GM19025 (cell line): ENCODE data around the gene FAM43A.

Experiments
- ATAC-seq: cut with Tn5 transposase; IDR thresholded peaks from one replicate; pipeline ENCODE4 v1.9.1; 2021; ENCODE audit warnings: mild to moderate bottlenecking, low read depth, moderate library complexity; ENCODE audit not compliant: unreplicated experiment

FAM43A gene

DNA sequence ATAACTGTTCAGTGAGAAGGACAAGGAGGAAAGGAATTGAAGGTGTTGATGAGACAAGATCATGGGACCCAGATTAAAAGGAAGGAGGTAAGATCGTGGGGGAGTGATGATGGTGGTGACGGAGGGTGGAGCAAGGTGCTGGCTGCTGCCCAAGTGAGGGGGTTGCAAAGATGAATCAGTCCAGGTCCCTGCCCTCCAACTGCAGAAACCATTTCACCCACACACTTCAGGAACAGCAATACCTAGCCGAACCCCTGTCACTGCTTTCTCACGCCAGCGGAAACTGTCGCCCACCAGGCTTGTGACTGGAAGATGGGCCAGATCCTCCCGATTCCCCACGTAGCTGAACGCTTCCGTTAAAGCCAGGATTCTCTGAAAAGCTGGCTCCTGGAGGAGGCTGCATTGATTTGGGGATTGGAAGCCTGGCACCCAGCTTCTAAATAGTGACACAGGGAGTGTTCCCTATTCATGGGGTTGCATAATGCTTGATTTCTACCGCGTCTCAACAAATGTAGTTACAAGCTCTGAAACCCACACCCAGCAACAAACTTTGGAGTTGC lies 10.5 kb upstream of the FAM43A start:
- no peak for ATAC-seq

DNA sequence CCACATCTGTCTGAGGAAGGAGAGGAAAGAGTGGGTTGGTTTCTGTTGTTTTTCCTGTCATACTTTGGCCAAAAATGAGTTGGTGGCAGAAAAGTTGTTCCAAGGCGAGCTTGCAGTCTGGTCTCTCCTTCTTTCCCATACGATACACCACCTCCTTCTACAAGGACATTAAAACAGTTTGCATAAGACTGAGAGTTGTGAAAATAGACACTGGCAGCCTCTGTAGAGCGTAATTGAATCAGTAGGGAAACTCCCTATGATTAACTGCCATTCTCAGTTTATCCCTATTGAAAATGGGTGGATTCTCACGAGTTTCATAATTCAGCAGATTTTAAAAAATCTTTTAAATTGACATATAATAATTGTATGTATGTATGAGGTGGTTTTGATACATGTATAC lies 10.0 kb upstream of the FAM43A start:
- no peak for ATAC-seq

DNA sequence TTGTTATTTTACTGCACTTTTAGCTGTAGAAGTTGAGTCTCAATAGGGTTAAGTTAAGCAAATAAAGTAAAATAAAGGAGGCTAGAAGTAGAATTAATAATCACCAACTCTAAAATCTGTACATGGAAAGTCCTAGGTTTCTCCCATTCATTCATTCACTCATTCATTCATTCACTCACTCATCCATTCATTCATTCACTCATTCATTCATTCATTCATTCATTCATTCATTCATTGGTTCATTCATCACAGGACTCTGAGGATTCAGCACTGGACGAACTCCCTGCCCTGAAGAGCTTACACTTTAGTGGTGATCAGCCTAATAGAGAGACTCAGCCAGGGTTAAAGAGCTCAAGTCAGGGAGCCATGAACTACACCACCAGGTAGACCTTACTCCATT lies 9.2 kb upstream of the FAM43A start:
- ATAC-seq = no peak

DNA sequence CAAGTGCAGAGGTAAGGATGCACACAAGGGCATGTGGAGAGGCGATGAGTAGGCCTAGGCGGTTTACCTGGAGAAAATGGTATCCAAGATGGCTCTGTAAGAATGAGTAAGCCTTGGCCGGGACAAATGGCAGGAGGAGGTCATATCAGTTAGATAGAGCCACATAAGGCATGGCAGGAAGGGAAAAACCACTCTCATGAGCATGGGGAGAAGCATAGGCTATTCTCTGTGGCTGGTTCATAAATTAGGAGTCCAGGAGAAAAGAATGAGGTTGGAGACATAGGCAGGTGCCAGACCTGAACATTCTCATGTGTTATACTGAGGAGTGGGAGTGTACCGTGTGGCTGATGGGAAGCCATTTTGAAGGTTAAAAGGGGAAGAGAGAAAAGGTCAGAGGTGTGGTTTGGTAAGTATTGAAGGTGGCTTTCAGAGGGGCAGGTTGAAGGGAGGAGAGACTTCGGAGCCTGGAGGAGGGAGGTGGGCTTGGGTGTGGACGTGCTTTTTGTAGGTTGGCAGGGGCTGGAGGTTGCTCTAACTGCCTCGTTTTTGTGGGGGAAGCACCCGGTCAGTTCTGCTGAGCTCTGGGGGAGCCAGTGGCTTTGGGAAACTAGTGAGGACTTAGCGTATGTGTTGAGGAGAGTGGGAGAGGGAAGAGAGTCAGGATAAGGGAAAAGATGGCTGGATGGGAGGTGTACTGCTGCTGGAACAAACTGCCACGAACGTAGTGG lies 4.6 kb upstream of the FAM43A start:
- no peak for ATAC-seq

DNA sequence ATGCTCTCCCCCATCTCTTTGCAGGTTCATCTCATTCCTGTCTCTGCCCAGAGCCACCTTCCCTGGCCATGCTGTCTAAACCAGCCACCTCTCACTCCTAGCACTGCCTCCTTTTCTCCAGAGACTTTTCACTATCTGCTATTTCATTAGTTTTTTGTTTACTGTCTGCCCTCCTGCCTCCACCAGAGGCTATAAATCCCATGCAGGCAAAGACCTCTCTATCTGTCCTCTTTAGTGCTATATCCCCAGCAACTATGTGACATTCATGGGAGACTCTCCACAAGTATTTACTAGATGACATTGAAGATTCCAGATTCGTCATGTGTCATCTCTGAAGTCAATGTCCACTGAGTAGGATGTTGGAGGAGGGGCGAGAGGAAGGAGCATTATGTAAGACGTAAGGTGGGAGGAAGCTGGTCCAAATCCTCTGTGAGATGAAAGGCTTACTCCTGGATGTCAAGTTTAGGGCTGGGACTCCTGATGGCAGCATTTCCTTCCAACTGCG lies 3.4 kb upstream of the FAM43A start:
- ATAC-seq = no peak

DNA sequence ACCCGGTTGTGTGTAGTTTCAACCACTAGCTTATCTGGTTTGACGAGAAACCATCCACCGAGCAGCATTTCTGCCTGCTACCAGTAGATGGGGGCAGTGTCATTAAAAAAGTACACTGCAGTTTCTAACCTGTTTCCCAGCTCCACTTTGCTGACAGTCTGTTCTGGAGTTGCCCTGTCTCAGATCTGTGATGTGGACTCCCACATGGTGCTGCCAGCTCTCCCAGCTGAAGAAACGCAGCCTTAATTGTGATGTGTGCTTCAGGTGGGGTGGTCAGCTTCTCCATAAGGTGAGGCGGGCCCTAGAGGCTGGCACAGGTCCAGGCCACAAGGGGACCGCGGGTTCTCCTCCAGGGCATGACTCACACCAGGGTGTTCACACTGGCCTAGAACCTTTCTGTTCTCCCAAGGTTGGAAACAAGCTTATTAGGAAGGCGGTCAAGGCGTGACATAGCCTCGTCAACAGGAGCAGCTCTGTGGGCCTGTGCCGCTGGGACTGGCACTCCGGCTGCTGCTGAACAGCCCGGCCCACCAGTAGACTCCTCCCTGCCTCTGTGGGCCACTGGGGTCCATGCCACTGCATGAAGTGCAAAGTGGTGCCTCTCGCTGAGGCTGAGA lies 2.9 kb upstream of the FAM43A start:
- ATAC-seq = no peak

DNA sequence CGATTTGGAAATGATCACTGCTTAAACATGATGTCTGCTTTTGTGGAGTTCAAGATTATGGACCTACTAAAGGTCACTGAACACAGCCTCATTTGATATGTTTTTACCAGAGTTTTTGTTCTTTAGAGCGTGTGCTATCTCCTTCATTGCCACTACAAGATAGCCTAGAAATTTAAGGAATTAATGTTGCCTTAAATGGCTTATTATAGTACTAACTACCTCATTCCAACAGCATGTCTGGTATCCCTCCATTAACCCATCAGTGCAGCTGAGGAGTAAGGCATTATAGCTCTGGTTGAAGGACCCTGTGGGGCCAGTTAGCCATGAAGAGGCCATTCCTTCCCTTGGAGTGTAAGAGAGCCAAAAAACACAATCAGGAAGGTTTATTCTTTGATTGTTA lies 2.3 kb upstream of the FAM43A start:
- ATAC-seq = no peak

DNA sequence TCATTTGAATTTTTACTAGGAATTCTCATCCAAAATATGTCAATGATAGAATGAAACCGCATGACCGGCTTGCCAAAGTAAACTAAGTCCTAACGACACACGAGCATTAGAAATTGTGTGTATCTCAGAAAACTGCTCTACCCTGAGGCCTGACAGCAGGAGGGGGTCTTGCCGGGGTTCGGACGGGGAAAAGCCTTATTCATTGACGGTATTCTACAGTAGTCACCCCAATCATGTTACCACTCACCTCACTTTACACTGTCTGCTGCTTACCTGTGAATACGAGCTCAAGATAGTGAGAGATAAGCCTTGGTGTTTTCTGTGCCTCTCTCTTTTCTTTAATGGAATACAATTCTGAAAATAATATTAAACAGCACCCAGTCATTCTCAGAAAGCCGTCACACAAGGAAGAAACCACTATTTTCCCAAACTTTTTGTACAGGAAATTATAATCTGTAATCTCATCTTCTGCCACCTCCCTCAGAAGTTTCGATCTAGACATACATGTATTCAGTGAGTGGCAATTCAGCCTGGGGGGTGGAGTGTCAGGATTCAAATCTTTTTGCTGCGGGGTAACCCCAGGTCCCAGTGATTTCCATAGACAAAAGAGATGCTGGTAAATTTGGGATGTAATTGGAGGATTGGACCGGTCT lies 492 bp upstream of the FAM43A start:
- peak; percentile 4 for ATAC-seq

DNA sequence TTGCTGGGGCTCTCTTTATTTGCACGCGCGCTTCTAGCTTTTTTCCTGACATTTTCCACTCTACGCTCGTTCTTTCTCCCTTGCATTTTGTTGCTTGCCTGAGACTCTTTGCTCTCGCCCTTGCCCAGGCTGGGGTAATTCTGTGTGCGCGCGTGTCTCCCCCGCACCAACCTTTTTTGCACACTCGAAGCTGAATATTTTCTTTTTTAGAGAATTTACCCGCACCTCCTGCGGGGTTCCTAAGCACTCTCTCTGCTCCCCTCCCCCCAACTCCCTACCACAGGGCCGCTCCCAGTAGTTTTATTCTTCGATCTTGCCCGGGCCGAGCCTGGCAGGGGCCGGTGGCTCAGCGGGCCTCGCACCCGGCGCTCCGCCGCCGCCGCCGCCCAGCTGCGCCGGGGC lies 732 bp downstream of the FAM43A start:
- ATAC-seq = no peak

DNA sequence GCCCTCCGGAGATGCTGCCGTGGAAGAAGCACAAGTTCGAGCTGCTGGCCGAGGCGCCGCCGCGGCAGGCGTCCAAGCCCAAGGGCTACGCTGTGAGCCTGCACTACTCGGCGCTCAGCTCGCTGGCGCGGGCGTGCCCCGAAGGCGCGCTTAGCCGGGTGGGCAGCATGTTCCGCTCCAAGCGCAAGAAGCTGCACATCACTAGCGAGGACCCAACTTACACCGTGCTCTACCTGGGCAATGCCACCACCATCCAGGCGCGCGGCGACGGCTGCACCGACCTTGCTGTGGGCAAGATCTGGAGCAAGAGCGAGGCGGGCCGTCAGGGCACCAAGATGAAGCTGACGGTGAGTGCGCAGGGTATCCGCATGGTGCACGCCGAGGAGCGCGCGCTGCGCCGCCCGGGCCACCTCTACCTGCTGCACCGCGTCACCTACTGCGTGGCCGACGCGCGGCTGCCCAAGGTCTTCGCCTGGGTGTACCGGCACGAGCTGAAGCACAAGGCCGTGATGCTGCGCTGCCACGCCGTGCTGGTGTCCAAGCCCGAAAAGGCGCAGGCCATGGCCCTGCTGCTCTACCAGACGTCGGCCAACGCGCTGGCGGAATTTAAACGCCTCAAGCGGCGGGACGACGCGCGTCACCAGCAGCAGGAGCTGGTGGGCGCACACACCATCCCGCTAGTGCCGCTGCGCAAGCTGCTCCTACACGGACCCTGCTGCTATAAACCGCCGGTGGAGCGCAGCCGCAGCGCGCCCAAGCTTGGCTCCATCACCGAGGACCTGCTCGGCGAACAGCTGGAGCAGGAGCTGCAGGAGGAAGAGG lies 1.3 kb downstream of the FAM43A start:
- no peak for ATAC-seq

DNA sequence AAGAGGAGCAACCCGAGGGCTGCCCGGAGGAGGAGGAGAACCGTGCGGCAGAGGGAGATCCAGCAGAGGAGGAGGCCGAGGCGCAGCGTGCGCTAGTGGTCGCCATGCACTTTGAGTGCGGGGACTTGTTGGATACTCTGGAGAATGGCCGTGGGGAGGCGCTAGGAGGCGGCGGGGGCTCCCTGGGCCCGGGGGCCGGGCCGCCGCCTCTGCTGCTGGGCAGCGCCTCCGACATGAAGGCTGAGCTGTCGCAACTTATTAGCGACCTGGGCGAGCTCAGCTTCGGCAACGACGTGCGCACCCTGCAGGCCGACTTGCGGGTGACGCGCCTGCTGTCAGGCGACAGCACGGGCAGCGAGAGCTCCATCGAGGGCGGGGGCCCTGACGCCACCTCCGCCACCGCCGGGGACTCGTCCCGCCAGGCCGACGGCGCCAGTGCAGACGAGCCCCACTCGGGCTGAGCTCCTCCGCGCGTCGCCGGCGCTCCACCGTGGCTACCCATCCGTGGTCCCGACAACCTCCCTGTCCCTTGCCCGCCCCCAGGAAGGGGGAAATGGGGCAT lies 2.0 kb downstream of the FAM43A start:
- ATAC-seq = no peak

DNA sequence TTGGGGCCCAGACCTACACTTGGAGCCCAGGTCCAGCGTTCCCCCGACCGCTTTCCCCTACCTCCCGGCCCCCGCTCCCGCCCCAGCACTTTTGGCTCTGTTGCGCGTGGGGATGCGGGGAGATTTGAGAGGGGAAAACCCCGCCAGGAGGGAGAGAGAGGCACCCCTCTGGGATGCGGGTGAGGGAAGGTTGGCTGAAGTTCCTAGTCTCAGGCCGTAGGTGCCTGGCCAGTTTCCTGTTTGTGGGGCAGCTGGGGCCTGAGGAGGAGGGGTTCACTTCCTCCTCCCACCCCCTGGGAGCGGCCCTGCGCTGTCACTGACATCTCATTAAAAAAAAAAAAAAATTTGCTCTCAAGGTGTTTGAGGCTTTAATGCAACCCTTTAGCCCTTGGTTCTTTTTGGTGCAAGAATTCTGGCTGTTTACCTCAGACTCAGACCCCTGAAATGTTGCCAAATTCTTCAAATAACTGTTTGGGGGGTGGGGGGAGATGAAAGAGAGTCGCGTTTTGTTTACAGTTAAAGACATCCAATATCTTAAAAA lies 2.6 kb downstream of the FAM43A start:
- no peak for ATAC-seq

DNA sequence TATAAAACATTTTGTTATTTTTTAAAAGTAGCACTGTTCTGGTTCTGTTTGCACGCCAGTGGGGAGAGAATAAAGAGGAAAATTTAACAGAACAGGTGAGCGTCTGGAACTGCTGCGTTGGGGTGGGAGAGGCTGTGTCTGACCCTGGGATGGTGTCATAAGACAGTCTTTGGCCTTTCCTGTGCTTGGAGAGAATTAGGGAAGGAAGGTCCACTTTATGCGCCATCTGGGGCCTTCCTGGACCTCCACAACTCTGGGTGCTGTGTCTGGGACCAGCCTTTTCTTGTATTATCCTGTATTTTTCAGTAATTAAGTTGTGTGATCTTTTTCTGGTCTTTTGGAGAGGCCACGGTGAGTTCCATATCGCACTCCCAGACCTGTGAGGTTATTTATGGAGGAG lies 3.3 kb downstream of the FAM43A start:
- ATAC-seq = no peak

DNA sequence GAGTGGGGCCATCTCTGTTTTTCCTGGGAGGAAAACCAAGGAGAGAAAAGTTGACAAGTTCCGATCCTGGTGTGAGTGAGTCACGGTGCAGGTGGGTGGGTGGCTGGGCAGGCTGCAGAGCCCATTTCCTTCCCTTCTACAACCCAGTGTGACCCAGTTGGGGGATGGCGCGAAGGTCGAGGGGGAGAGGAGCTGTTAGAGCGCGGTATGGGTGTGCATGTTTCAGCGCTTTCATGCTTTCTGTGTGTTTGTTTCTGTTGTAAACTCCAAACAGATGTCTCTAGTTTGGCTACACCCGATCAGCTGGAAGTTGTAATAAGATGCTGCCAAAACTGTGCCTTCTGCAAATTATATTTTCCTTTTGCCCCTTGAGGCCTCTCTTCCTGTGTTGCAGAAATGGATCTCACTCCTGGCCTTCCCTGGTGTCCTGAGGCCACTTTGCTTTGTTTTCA lies 3.8 kb downstream of the FAM43A start:
- no peak for ATAC-seq

DNA sequence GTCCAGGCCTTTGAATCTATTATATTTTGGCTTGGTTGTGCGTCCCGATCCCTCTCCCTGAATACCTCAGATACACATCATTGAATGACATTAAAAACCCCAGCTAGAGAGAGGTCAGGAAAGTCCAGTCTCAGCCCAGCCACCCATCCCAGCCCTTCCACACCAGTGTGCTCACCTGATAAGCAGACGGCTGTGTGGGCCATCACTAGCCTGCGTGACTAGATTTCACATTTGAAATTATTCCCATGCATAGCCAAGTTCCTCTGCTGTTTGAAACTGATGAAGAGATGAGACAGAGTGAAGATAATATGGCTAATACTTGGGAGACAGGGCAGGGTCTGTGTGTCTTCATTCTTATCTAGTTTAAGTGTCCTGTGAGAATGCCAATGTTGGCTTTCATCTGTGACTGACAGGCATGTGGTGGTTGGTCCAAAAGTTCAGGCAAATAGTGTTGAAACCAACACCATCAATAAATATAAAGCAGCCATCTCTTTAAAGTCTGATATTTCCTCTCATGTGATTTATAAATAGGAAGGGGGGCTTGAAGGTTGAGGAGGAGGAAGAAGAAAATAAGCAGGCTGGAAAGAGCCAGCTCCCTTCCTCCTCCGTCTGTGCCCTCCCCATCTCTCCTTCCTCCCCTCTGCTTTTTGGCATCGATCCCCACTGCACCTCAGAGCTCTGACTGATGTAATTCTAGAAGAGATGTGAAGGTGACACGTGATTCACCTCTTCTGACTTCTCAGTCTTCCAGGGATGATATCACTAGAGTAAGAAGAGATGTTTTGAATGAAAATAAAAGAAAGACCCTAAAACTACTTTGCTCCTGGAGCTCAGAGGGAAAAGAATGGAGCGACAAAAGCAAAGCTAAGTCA lies 5.1 kb downstream of the FAM43A start:
- no peak for ATAC-seq

DNA sequence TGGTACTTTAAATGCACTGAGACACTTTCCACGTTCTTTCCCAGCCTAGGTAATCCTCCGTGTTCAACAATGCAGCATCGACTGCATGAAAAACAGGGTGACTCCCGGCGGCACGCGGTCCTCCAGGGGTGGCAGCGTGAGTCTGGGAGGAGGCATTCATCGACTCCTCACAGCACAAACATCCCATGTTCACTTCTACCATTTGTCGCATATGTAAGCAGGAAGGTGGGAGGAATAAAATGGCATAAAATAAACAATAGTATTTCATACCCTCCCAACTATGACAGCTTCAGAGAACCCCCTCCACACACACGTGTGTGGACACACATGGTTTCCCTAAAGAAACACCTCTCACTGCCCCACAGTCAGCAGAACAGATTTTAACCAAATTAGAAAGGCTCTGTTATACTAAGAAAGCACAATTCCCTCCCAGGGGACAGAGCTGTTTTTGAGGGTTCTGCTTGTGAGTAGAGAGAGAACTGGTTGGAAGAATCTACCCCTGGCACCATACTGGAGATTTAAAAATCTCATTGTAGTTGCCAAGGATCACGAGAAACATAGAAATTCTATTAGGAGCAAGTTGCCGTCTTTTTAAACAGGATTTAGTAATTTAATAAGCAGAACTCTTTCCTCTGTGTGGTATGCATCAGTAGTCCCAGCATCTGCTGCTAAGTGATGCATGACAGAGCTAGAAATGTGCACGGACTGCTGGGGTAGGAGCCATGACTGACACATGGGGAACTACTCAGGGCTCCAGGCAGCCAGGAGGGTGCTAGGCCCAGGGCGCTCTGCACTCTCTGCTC lies 6.0 kb downstream of the FAM43A start:
- peak; percentile 66 for ATAC-seq

DNA sequence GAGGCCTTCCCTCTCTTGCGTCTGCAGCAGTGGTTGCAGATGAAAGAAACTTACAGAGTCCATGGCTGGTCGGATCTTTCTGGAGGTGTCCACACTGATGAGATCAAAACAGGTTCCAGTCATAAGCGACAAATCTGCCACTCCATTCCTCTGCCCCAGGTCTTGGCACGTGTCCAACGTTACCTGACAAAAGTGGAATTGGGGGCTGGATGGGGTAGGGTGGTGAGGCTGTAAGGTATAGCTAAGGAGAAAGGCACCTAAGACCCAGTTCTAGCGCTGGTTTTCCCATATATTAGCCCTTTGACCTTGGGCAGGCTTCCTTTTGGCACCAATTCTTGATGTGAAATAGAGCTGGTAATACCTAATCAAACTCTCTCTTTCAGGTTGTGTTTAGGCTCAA lies 11.0 kb downstream of the FAM43A start:
- no peak for ATAC-seq

DNA sequence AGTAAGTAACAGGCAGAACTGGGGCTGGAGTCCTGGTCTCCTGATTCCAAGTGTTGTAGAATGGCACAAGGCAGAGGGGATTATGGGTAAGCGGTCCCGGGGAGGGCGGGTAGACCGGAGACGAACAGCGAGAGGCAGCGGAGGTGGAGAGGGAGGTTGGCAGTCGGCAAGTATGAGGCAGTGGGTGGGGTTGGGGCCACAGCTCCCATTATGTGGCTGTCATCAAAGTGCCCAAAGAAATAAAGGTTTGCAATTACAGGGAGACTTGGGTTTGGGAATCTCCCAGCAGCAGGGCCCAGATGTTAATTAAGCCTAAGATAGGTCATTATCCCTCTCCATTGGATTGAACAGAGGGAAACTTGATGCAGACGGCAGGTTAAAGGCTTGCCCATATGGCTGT lies 16.9 kb downstream of the FAM43A start:
- no peak for ATAC-seq
